IPS-15b (cell line): ENCODE results near the gene TMEM209.
"Not testable (repeated sequence)": the region's sequence is repeated elsewhere in the genome, so short reads cannot be mapped to it uniquely, and the experiment has no call there.

Experiments used
- H3K27me3 ChIP-seq: one replicate; pipeline ENCODE4 v1.6.1; 2013; ENCODE audit warnings: low read length; ENCODE audit not compliant: control insufficient read depth, insufficient read depth
- H3K36me3 ChIP-seq: one replicate; pipeline ENCODE4 v1.6.1; 2013; ENCODE audit warnings: low read length; ENCODE audit not compliant: control insufficient read depth, insufficient read depth
- H3K4me1 ChIP-seq: one replicate; pipeline ENCODE4 v1.6.1; 2013; ENCODE audit warnings: mild to moderate bottlenecking, low read length; ENCODE audit not compliant: control insufficient read depth, insufficient read depth
- H3K4me3 ChIP-seq: one replicate; pipeline ENCODE4 v1.5.1; 2013; ENCODE audit warnings: low read depth, low read length
- H3K9ac ChIP-seq: one replicate; pipeline ENCODE4 v1.6.1; 2013; ENCODE audit warnings: low read depth, mild to moderate bottlenecking, low read length
- H3K9me3 ChIP-seq: one replicate; pipeline ENCODE4 v1.6.1; 2013; ENCODE audit warnings: mild to moderate bottlenecking, low read length; ENCODE audit not compliant: control insufficient read depth, insufficient read depth

TMEM209 gene

DNA sequence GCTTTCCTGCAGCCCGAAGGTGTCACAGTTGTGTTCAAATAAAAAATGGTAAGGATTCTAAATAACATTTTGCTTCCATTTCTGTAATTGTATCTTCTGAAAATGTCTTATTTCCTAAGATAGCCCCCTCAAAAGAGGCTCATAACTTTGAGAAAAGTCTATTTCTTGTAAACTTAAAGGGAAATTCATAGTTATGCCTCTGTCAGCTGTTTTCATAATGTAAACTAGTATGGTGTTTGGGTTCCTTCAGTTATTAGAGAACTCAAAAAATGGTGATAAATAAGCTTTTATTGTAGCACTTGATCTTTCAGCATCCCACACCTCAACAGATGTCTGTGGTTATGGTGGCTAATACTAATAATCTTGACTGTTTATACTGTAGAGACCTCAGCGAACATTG lies 77.8 kb downstream of the TMEM209 start:
- Histone ChIP-seq H3K27me3 (no peaks in the 10 kb centered on the region), H3K36me3 (no peaks in the 10 kb centered on the region), H3K4me3 (no peak overlapping the region), H3K9ac (no peak overlapping the region), H3K9me3 (no peaks in the 10 kb centered on the region), H3K4me1 (no peaks in the 10 kb centered on the region)

DNA sequence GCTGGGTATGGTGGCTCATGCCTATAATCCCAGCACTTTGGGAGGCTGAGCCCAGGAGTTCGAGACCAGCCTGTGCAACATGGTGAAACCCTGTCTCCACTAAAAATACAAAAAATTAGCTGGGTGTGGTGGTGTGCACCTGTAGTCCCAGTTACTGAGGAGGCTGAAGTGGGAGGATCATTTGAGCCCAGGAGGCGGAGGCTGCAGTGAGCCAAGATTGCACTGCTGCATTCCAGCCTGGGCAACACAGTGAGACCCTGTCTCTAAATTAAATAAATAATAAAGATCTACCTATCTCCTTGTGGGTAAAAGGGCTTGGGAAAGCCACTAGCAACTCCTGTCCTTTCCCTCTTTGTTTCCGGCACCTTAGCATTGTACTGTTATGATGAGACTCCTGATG lies 78.4 kb downstream of the TMEM209 start:
- H3K4me3 ChIP-seq, H3K27me3 ChIP-seq, H3K36me3 ChIP-seq, H3K9ac ChIP-seq, H3K4me1 ChIP-seq, H3K9me3 ChIP-seq: not testable (repeated sequence)

DNA sequence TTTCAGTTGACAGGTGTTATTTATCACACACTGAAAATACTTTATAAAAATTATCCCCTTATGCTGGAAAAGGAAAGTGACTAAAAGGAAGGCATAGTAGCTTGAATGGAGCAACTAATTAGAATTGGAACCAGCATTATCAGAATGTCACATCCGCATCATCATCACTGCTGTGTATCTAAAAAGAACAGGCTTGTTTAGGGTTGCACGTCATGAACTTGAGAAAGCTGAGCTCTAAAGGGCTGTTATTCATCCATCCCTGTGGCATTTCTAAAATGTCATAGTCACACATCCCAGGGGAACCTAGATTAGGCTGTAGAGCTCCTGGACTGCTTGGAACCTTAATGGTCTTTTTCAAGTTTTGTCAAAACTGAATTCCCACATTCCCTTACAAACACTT lies 80.5 kb downstream of the TMEM209 start:
- no peaks in the 10 kb centered on the region for H3K27me3 ChIP-seq
- H3K9me3 ChIP-seq, result no peaks in the 10 kb centered on the region
- no peaks in the 10 kb centered on the region for H3K36me3 ChIP-seq
- no peak overlapping the region for H3K9ac ChIP-seq
- no peaks in the 10 kb centered on the region for H3K4me1 ChIP-seq
- no peak overlapping the region for H3K4me3 ChIP-seq

DNA sequence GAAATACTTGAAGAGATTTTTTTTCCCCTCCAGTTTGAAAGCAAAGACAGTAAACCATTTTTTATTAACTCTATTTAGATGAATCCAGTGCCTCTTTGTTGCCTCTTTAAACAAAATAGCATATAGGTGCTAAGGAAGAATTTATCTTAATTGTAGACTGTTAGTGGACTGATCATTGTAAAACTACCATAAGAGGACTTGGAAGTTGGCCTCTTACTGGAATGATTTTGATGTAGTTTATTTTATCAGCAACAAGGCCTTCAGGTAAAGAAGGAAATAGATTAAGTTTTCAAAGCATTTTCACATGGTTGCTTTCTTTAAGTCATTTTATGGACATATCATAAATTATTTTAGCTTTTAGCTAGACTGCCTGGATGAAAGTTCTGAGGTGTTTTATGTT lies 81.7 kb downstream of the TMEM209 start:
- Histone ChIP-seq H3K9ac (no peak overlapping the region), H3K9me3 (no peaks in the 10 kb centered on the region), H3K4me1 (no peaks in the 10 kb centered on the region), H3K36me3 (no peaks in the 10 kb centered on the region), H3K4me3 (no peak overlapping the region), H3K27me3 (no peaks in the 10 kb centered on the region)

DNA sequence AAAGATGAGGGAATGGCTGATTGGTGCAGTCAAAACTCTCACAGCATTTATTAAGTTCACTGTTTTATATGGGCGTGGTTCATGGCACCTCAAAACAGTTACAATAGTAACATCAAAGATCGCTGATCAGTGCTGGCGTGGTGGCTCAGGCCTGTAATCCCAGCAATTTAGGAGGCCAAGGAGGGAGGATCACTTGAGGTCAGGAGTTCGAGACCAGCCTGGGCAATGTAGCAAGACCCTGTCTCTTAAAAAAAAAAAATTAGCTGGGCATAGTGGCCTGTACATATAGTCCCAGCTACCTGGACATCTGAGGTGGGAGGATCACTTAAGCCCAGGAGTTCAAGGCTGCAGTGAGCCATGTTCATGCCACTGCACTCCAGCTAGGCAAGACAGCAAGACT lies 86.4 kb downstream of the TMEM209 start:
- Histone ChIP-seq H3K9ac (no peak overlapping the region), H3K4me3 (no peak overlapping the region), H3K36me3 (no peaks in the 10 kb centered on the region), H3K9me3 (no peaks in the 10 kb centered on the region), H3K27me3 (no peaks in the 10 kb centered on the region), H3K4me1 (no peaks in the 10 kb centered on the region)

DNA sequence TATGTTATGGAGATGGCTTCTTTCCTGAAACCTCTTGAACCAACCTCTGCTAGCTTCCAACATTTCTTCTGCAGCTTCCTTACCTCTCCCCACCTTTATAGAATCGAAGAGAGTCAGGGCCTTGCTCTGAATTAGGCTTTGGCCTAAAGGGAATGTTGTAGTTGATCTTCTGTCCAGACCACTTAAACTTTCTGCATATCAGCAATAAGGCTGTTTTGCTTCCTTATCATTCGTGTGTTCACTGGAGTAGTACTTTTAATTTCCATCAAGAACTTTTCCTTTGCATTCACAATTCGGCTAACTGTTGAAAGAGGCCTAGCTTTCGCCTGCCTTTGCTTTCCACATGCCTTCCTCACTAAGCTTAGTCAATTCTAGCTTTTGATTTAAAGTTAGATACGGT lies 86.9 kb downstream of the TMEM209 start:
- H3K9me3 ChIP-seq, result no peaks in the 10 kb centered on the region
- H3K36me3 ChIP-seq, result no peaks in the 10 kb centered on the region
- H3K4me1 ChIP-seq, result no peaks in the 10 kb centered on the region
- no peaks in the 10 kb centered on the region for H3K27me3 ChIP-seq
- no peak overlapping the region for H3K9ac ChIP-seq
- no peak overlapping the region for H3K4me3 ChIP-seq

DNA sequence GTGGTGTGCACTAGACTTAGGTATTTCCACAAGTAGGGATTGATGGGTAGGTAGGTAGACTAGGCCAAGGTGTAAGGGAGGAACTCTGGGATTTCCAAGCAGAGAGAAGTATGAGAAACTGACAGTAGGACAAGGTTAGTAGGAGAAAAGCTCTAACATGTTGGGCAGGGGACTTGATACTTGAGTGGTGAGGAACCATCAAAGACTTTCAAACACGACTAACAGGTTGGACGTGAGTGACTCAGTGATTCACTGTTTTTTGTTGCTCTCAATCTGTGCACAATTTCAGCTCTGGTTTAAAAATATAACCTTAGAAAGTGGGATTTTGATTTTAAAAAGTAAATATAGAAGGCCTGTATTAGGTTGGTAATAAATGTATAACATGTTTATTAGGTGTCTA lies 90.4 kb downstream of the TMEM209 start:
- no peaks in the 10 kb centered on the region for H3K4me1 ChIP-seq
- no peak overlapping the region for H3K4me3 ChIP-seq
- H3K36me3 ChIP-seq, result no peaks in the 10 kb centered on the region
- no peaks in the 10 kb centered on the region for H3K27me3 ChIP-seq
- H3K9me3 ChIP-seq, result no peaks in the 10 kb centered on the region
- no peak overlapping the region for H3K9ac ChIP-seq
